Effector memory CD4-positive, alpha-beta T cell (primary cell): ENCODE measurements around the gene NLRP5.
"Not testable (repeated sequence)": the region's sequence is repeated elsewhere in the genome, so short reads cannot be mapped to it uniquely, and the experiment has no call there.

Experiments
- DNase-seq, 3 donors: peaks; one replicate each; pipeline ENCODE4 v3.0.0-alpha.2; 2020
- H3K27ac ChIP-seq: 2 replicates; pipeline ENCODE4 v1.7.0; 2013; ENCODE audit warnings: mild to moderate bottlenecking, low read length, moderate library complexity; ENCODE audit not compliant: insufficient read depth, poor library complexity, severe bottlenecking
- H3K27me3 ChIP-seq: replicated peaks from 2 replicates; pipeline ENCODE4 v1.7.0; 2013; ENCODE audit warnings: mild to moderate bottlenecking, low read length; ENCODE audit not compliant: insufficient read depth, control insufficient read depth, poor library complexity, severe bottlenecking
- H3K36me3 ChIP-seq: 2 replicates; pipeline ENCODE4 v1.7.0; 2013; ENCODE audit warnings: mild to moderate bottlenecking, low read length, moderate library complexity; ENCODE audit not compliant: control insufficient read depth, insufficient read depth
- H3K4me1 ChIP-seq: 2 replicates; pipeline ENCODE4 v1.7.0; 2013; ENCODE audit warnings: low read length, mild to moderate bottlenecking; ENCODE audit not compliant: control insufficient read depth, insufficient read depth, poor library complexity, severe bottlenecking
- H3K4me3 ChIP-seq: 2 replicates; pipeline ENCODE4 v1.7.0; 2013; ENCODE audit warnings: low read length, low read depth, mild to moderate bottlenecking; ENCODE audit not compliant: insufficient read depth, poor library complexity, severe bottlenecking
- H3K9me3 ChIP-seq: 2 replicates; pipeline ENCODE4 v1.7.0; 2013; ENCODE audit warnings: mild to moderate bottlenecking, low read length, moderate library complexity; ENCODE audit not compliant: control insufficient read depth

Gene NLRP5

GRCh38 chr19:56097306-56097705, 110.7 kb downstream of the NLRP5 start:
- Histone ChIP-seq H3K4me1 (no peaks in the 10 kb centered on the region), H3K4me3 (no peak overlapping the region), H3K9me3 (no peaks in the 10 kb centered on the region), H3K36me3 (peaks cover 22% of the 10 kb centered on the region), H3K27me3 (no peaks in the 10 kb centered on the region), H3K27ac (no peak overlapping the region)
- DNase-seq = no peak

- H3K36me3 ChIP-seq = peaks cover 26% of the 10 kb centered on the region
- DNase-seq = no peak
- no peak overlapping the region for H3K4me3 ChIP-seq
- no peak overlapping the region for H3K27ac ChIP-seq
- H3K4me1 ChIP-seq = no peaks in the 10 kb centered on the region
- H3K9me3 ChIP-seq = no peaks in the 10 kb centered on the region
- H3K27me3 ChIP-seq = no peaks in the 10 kb centered on the region
Measured at GRCh38 chr19:56097776-56098175, 111.2 kb downstream of the NLRP5 start.

DNA sequence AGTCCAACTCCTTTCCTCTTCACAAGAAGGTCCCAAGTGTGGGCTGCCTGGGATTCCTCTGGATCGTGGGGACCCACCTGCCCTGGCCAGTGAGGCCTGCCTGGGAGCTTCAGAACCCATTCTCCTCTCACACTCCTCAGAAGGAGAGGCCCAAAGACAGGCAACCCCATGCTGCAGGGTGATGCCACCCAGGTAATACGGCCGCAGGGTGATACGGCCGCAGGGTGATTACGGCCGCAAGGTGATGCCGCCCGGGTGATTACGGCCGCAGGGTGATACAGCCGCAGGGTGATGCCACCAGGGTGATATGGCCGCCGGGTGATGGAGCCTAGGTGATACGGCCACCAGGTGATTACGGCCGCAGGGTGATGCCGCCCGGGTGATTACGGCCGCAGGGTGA, 111.7 kb downstream of the NLRP5 start:
- H3K27ac ChIP-seq, H3K4me1 ChIP-seq, H3K4me3 ChIP-seq, DNase-seq, H3K27me3 ChIP-seq, H3K9me3 ChIP-seq: not testable (repeated sequence)
- peaks cover 31% of the 10 kb centered on the region for H3K36me3 ChIP-seq

- Histone ChIP-seq H3K4me1 (no peaks in the 10 kb centered on the region), H3K4me3 (no peak overlapping the region), H3K27ac (no peak overlapping the region), H3K27me3 (no peaks in the 10 kb centered on the region), H3K9me3 (no peaks in the 10 kb centered on the region), H3K36me3 (peaks cover 34% of the 10 kb centered on the region)
- no peak for DNase-seq
Measured at GRCh38 chr19:56098731-56099568, 112.4 kb downstream of the NLRP5 start.

GRCh38 chr19:56099638-56100539, 113.3 kb downstream of the NLRP5 start:
- Histone ChIP-seq H3K36me3 (peaks cover 34% of the 10 kb centered on the region), H3K9me3 (no peaks in the 10 kb centered on the region), H3K4me3 (no peak overlapping the region), H3K27me3 (no peaks in the 10 kb centered on the region), H3K4me1 (no peaks in the 10 kb centered on the region), H3K27ac (no peak overlapping the region)
- DNase-seq = no peak

- H3K27ac ChIP-seq = no peak overlapping the region
- H3K9me3 ChIP-seq = no peaks in the 10 kb centered on the region
- no peaks in the 10 kb centered on the region for H3K27me3 ChIP-seq
- no peak for DNase-seq
- H3K4me1 ChIP-seq = peaks cover 5% of the 10 kb centered on the region
- peaks cover 34% of the 10 kb centered on the region for H3K36me3 ChIP-seq
- no peak overlapping the region for H3K4me3 ChIP-seq
Measured at GRCh38 chr19:56101095-56101494, 114.5 kb downstream of the NLRP5 start.

DNA sequence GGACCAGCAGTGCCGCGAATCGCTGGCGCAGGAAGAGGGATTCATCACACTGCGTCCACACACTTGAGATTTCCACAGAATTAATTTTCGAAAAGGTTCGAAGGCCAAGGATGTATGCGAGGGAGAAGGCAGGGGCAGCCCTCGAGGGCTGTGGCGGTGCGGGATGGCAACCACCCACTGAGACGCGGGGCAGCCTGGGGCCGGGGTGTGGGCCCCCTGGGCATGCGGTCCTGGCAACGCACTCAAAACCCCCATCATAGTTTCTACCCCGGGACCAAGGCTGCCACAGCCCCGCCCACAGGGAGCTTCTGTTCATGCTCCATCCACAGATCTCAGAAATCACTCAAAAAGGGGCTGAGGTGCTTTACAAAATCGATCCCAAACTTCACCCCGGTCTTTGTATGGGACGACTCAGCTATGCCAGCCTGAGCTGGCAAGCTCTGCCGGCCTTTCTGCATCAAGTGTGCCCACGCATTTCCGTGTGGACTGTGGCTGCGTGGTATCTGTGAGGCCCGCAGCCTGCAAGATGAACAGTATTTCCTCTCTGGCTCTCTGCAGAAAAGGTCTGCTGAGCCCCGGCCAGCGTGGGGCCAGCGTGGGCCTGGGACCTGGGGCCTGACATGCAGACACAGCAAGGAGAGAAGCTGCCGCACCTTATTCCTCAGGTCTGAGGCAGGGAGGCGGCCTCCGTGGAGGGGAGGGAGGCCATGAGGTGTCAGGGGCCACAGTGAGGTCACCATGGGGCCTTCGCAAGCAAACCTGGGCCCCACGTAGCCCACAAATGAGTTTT, 115.4 kb downstream of the NLRP5 start:
- no peaks in the 10 kb centered on the region for H3K9me3 ChIP-seq
- H3K4me3 ChIP-seq = no peak overlapping the region
- peaks cover 34% of the 10 kb centered on the region for H3K36me3 ChIP-seq
- no peak overlapping the region for H3K27ac ChIP-seq
- DNase-seq = no peak
- no peaks in the 10 kb centered on the region for H3K27me3 ChIP-seq
- H3K4me1 ChIP-seq = peaks cover 10% of the 10 kb centered on the region

DNA sequence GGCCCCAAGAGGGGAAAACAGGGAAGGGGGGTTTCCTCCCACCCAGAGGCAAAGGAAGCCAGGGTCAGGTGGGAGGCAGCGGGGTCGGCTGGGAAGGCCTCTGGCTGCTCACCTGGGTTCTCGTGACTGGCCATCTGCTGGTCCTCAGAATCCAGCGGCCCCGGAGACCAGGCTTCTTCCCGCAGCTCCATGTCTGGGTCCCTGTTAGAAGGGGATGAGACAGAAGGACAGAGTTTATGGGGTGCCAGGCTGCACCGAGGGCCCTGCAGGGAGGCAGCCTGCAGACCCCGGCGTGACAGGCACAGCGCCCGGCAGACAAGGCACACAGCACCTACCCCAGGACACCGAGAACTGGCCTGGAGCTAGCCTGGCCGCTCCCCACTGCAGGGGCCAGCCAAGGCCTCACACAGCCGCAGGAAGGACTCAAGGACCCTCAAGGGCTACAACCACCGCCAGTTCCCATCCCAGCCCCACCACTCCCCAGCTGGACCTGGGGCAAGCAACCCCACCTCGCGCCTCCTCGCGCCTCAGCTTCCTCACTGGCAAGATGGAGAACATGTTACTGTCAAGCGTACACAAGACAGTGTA, 116.5 kb downstream of the NLRP5 start:
- Histone ChIP-seq H3K9me3 (no peaks in the 10 kb centered on the region), H3K4me3 (no peak overlapping the region), H3K4me1 (peaks cover 10% of the 10 kb centered on the region), H3K27me3 (no peaks in the 10 kb centered on the region), H3K27ac (peak overlapping the region; percentile 11), H3K36me3 (peaks cover 29% of the 10 kb centered on the region)
- no peak for DNase-seq

DNA sequence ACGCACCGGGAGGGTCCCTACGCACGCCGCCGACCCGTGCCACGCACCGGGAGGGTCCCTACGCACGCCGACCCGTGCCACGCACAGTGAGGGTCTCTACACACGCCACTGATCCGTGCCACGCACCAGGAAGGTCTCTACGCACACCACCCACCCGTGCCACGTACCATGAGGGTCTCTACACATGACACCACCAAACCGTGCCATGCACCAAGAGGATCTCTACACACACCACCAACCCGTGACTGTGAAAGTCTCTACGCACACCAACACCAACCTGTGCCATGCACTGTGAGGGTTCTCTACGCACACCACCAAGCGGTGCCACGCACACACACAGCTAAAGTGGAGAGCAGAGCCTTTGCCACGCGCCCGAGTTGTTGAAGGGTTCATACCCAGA, 117.8 kb downstream of the NLRP5 start:
- no peak overlapping the region for H3K4me3 ChIP-seq
- H3K4me1 ChIP-seq = peaks cover 10% of the 10 kb centered on the region
- no peak overlapping the region for H3K27ac ChIP-seq
- DNase-seq = no peak
- H3K36me3 ChIP-seq = peaks cover 25% of the 10 kb centered on the region
- no peaks in the 10 kb centered on the region for H3K9me3 ChIP-seq
- H3K27me3 ChIP-seq = no peaks in the 10 kb centered on the region
